ENCODE results near the gene NCKAP5.

DNA sequence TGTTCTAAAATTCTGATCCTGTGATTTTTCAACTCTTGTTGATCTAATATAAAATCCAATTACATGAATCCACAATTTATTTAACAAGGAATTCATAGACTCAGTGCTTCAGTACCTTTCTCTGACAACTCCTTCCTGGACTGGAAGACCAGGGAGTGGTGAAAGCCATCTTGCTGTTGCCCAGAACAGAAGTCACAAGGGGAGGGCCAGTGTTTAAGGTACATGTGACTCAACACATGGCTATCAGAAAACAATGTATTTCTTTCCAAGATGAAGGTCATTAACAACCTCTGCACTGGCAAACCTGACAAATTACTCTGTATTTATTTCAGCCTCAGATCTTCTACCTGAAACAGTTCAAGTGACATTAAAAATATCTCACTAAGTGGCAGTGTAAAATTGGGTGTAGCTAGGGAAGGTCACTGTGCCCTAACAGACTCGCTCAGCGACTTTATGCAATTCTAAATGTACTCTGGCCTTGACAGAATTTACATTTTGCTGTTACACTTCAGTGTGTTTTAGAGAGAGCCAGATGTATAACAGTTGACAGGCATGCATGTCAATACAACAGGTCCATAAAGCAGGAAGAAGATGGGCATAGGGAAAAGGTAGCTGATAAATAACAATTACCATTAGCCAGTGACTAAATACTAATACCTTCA is 75.4 kb downstream of the NCKAP5 start:
- no peak for TF ChIP-seq YY1 (IDR thresholded peaks at IDR 0.05; ENCODE audit: insufficient read depth, insufficient read length)
- no peak for TF ChIP-seq ZNF274 (IDR thresholded peaks at IDR 0.05; ENCODE audit: low read depth, low read length)
- TF ChIP-seq SUZ12 (IDR thresholded peaks at IDR 0.05; ENCODE audit: extremely low read depth, insufficient read depth, insufficient read length): no peak

Measured in NT2/D1 (cell line).